Astrocyte (in vitro differentiated cells and primary cell): Measurements from ENCODE around the gene SLC13A5.

Experiments used
- CTCF ChIP-seq: IDR thresholded peaks from 2 replicates; pipeline ENCODE4 v1.5.1; 2011; ENCODE audit warnings: low read depth, mild to moderate bottlenecking, inconsistent platforms, low read length, moderate library complexity; ENCODE audit not compliant: insufficient read depth
- EZH2 ChIP-seq: IDR thresholded peaks from 2 replicates; pipeline ENCODE4 v1.6.1; 2012; ENCODE audit warnings: mild to moderate bottlenecking, low read length, inconsistent platforms; ENCODE audit not compliant: insufficient read depth

- no peak for TF ChIP-seq CTCF
- no peak for TF ChIP-seq EZH2
These were observed 37.9 kb downstream of the SLC13A5 start for GRCh38 chr17:6675201-6675825.
